Endodermal cell (in vitro differentiated cells): ENCODE data around the gene SSTR4. TPM values are rescaled to one million over a fixed set of nuclear protein-coding genes. Genes with fewer than 3 reads are reported as not detected.

Experiments used
- DNase-seq: peaks from one replicate; pipeline ENCODE4 v3.0.0-alpha.2; 2017
- H3K27ac ChIP-seq: 2 replicates; pipeline ENCODE4 v1.5.1; 2013; ENCODE audit warnings: mild to moderate bottlenecking, low read depth, low read length, moderate library complexity
- H3K27me3 ChIP-seq: 2 replicates; pipeline ENCODE4 v1.6.1; 2013; ENCODE audit warnings: mild to moderate bottlenecking, low read length, moderate library complexity; ENCODE audit not compliant: insufficient read depth, control insufficient read depth, poor library complexity, severe bottlenecking
- H3K36me3 ChIP-seq: 2 replicates; pipeline ENCODE4 v1.7.0; 2013; ENCODE audit warnings: mild to moderate bottlenecking, low read length, moderate library complexity; ENCODE audit not compliant: control insufficient read depth, insufficient read depth
- H3K4me1 ChIP-seq: one replicate; pipeline ENCODE4 v1.7.0; 2013; ENCODE audit warnings: low read length; ENCODE audit not compliant: control insufficient read depth, insufficient read depth
- H3K4me3 ChIP-seq: 2 replicates; pipeline ENCODE4 v1.5.1; 2013; ENCODE audit warnings: mild to moderate bottlenecking, low read length, moderate library complexity
- H3K9ac ChIP-seq: 2 replicates; pipeline ENCODE4 v1.6.1; 2013; ENCODE audit warnings: mild to moderate bottlenecking, low read length, moderate library complexity; ENCODE audit not compliant: poor library complexity, severe bottlenecking; ENCODE audit errors: extremely low read depth
- H3K9me3 ChIP-seq: 2 replicates; pipeline ENCODE4 v1.6.1; 2013; ENCODE audit warnings: mild to moderate bottlenecking, low read length, moderate library complexity; ENCODE audit not compliant: control insufficient read depth
- H3K27ac Mint-ChIP-seq: 2 replicates; pipeline ENCODE4 v1.8.0; 2020; ENCODE audit warnings: mixed read lengths
- H3K27me3 Mint-ChIP-seq: 2 replicates; pipeline ENCODE4 v1.8.0; 2021; ENCODE audit warnings: mild to moderate bottlenecking, mixed read lengths; ENCODE audit not compliant: insufficient read depth
- H3K36me3 Mint-ChIP-seq: 2 replicates; pipeline ENCODE4 v1.8.0; 2020; ENCODE audit warnings: low read depth, mixed read lengths
- H3K4me1 Mint-ChIP-seq: 2 replicates; pipeline ENCODE4 v1.8.0; 2020; ENCODE audit warnings: mixed read lengths
- H3K4me3 Mint-ChIP-seq: 2 replicates; pipeline ENCODE4 v1.8.0; 2020; ENCODE audit warnings: mild to moderate bottlenecking, moderate library complexity, mixed read lengths
- H3K9me3 Mint-ChIP-seq: 2 replicates; pipeline ENCODE4 v1.8.0; 2020; ENCODE audit warnings: mild to moderate bottlenecking, mixed read lengths
- WGBS, 2 experiments: methylation state at CpG; one replicate each; pipeline versions ENCODE4 v1.1.5 to v1.1.7; 2013; ENCODE audit warnings: missing lambda C conversion rate in 2 of 2, mixed read lengths in 1 of 2; ENCODE audit not compliant: insufficient coverage in 1 of 2, insufficient read length in 1 of 2; 5-methylcytosine and 5-hydroxymethylcytosine counted together
- total RNA-seq, 2 donors: library from RNA; stranded (reverse); fragmentation: NEBNext Ultra II Directional in 1 of 2; extraction: Animal tissue kit (Norgen Biotek cat#: 25700) in 1 of 2; gene quantifications; 2 replicates in 1 of 2; 3 replicates in 1 of 2; pipeline ENCODE4 v1.2.1, GENCODE V29; 2021
- TF ChIP-seq, protein P1 (sequence below): fragments of 200-600 bp; sonication (generic); conservative IDR thresholded peaks from 2 replicates; pipeline ENCODE4 v1.5.0; 2021; ENCODE audit warnings: antibody characterized with exemption, mild to moderate bottlenecking

Gene SSTR4
- total RNA-seq, 2 donors from 2014 or later, result 0.40 TPM; not detected in 1

DNA sequence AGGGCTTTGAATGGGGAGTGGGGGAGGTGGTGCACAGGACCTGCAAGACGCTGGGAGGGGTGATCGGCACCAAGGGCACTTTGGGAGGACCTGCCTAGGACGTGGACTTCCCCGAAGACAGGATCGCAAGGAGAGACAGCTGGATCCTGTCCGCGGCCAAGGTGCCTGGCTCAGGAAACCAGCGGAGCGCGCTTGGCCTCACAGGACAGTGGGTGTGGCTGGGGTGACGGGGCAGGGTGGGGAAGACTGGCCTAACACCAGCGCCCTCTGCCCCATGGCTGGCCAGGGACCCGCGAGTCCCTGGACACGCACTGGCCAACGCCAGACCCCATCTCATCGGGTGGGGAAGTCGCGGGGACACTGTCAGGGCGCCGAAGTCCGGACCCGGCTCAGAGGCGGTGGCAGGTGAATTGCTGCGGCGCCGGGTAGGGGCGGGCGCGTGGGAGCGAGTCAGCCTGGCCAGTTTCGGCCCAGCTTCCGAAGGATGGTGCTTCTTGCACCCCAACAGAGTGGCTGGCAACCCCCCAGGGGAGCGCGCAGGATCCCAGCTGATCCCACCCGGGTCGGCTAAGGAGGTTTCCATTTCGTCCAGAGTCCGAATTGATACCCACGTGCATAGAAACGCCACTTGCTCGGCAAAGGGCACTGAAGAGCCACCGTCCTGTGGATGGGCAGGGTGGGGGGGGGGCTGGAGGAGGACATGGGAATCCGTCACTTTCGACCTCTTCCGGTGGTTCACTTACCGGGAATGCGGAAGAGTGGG is 15.1 kb downstream of the SSTR4 start:
- Histone ChIP-seq H3K36me3 (no peaks in the 10 kb centered on the region), H3K9me3 (no peaks in the 10 kb centered on the region), H3K4me1 (peaks cover 2% of the 10 kb centered on the region), H3K4me3 (peak overlapping the region; percentile 84), H3K27me3 (peaks cover 46% of the 10 kb centered on the region), H3K27ac (no peak overlapping the region), H3K9ac (no peak overlapping the region)
- TF ChIP-seq, protein P1, sequence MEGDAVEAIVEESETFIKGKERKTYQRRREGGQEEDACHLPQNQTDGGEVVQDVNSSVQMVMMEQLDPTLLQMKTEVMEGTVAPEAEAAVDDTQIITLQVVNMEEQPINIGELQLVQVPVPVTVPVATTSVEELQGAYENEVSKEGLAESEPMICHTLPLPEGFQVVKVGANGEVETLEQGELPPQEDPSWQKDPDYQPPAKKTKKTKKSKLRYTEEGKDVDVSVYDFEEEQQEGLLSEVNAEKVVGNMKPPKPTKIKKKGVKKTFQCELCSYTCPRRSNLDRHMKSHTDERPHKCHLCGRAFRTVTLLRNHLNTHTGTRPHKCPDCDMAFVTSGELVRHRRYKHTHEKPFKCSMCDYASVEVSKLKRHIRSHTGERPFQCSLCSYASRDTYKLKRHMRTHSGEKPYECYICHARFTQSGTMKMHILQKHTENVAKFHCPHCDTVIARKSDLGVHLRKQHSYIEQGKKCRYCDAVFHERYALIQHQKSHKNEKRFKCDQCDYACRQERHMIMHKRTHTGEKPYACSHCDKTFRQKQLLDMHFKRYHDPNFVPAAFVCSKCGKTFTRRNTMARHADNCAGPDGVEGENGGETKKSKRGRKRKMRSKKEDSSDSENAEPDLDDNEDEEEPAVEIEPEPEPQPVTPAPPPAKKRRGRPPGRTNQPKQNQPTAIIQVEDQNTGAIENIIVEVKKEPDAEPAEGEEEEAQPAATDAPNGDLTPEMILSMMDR, result no peak
- Mint-ChIP-seq H3K27ac (no peak overlapping the region), H3K9me3 (no peaks in the 10 kb centered on the region), H3K27me3 (peaks cover 65% of the 10 kb centered on the region), H3K4me3 (peak overlapping the region; percentile 77), H3K36me3 (no peaks in the 10 kb centered on the region), H3K4me1 (peaks cover 29% of the 10 kb centered on the region)
- peak; percentile 80 for DNase-seq
- WGBS, 2 experiments, result 0 to 2% methylated on average over 7 to 48 of the region's 48 CpGs

DNA sequence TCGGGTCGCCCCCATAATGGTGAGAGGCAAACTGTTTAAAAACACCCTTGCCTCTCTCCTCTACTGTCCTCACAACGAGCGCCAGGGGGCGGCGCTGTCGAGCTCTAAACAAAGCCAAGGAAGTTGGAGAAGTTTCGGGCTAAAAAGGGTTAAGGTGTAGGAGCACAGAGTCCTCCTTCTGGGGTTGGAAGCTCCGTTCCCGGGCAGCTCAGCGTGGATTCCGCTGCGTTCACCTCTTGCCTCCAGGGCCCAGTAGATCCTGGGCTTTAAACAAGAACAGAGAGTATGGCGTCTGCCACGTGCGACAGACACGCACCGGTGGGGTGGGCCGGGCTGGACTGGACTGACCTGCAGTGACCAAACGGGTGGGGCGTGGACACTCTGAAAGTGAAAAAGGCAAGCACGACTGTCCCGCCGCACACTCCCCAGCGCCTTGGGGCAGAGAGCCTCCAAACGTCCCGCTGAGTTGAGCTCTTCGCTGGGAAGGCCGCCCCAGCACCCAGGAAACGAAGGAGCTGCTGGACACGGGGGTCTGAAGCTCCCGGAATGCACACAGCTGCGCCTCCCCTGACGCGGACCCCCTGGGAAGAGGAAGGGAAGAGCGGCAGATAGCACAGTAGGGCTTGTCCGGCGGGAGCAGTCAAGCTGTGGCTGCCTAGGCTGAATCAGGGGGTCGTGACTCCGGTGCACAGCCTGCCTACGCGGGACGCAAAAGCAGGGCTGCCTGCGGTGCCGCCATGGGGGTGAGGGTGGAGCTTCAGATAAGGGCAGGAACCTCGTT is 15.9 kb downstream of the SSTR4 start:
- Mint-ChIP-seq H3K27ac (peak overlapping the region; percentile 94), H3K4me3 (peak overlapping the region; percentile 77), H3K4me1 (peaks cover 28% of the 10 kb centered on the region), H3K27me3 (peaks cover 60% of the 10 kb centered on the region), H3K9me3 (no peaks in the 10 kb centered on the region), H3K36me3 (no peaks in the 10 kb centered on the region)
- TF ChIP-seq, protein P1, result peak; percentile 94
- H3K4me1 ChIP-seq, result peaks cover 2% of the 10 kb centered on the region
- WGBS, 2 experiments, result 2 to 3% methylated on average over 22 to 46 of the region's 46 CpGs
- peak; percentile 98 for DNase-seq
- no peaks in the 10 kb centered on the region for H3K36me3 ChIP-seq
- no peaks in the 10 kb centered on the region for H3K9me3 ChIP-seq
- H3K27me3 ChIP-seq, result peaks cover 44% of the 10 kb centered on the region
- no peak overlapping the region for H3K27ac ChIP-seq
- no peak overlapping the region for H3K9ac ChIP-seq
- peak overlapping the region; percentile 84 for H3K4me3 ChIP-seq

- DNase-seq, result no peak
- no peaks in the 10 kb centered on the region for H3K9me3 ChIP-seq
- Mint-ChIP-seq H3K36me3 (no peaks in the 10 kb centered on the region), H3K27me3 (peaks cover 42% of the 10 kb centered on the region), H3K27ac (no peak overlapping the region), H3K9me3 (peaks cover 9% of the 10 kb centered on the region), H3K4me1 (peaks cover 25% of the 10 kb centered on the region), H3K4me3 (no peak overlapping the region)
- H3K4me1 ChIP-seq, result peaks cover 2% of the 10 kb centered on the region
- H3K9ac ChIP-seq, result no peak overlapping the region
- TF ChIP-seq, protein P1, result no peak
- H3K27me3 ChIP-seq, result peaks cover 25% of the 10 kb centered on the region
- no peak overlapping the region for H3K4me3 ChIP-seq
- H3K27ac ChIP-seq, result no peak overlapping the region
- H3K36me3 ChIP-seq, result no peaks in the 10 kb centered on the region
- WGBS, 2 experiments, result 82 to 92% methylated on average over 5 of the region's 5 CpGs
Measured at GRCh38 chr20:23052904-23053303, 17.8 kb downstream of the SSTR4 start.
